Measurements from ENCODE around the gene ENTPD3.

The ENTPD3 gene

DNA sequence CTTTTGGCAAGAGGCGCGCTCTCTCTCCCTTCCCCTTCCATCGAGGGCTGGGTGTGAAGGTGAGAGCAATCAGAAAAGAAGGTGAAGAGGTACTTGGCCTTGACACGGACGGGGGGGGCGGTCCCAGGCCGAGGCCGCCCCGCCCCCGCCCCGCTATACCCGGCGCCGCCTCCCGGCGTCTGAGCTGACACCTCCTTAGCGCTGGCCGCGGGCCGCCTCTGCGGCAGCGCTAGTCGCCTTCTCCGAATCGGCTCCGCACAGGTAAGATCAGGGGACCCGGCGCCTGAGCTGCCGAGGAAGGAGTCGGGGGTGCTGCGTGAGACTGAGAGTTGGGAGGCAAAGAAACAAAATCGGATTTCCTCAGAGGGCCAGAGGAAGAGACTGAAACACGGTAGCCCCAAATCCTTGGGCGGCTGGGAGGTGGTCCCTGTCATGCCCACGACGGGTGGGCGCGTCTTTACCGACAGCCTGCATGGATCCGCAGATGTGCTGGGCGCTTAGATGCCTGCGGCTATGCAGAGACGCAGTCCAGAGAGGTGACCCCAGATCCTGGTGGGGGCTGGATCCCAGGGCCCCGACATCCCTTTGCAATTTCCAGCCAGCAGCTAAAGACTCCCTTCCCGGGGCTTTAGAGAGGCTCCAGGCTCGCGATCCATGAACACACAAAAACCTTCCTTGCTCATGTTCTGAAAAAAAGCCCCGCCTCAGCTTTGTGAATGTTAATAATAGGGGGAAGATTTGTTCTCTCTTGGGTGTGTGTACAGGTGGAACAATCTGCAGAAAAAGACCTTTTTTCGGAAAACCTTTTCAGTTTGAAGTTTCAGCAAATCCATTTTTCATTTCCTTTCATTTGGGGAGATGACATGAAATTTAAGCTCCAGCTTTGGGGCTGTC is at the start of gene ENTPD3:
Gene ENTPD3, plus strand, starts transcription at position 184 of the 894 bp plus-strand sequence. CDS start 874 bp downstream, outside the sequence.
- DNase-seq (ENCODE audit: low read depth), result no peak
- no peak within 1 kb of the TSS for H3K4me3 ChIP-seq (ENCODE audit: low read depth, low read length)
- TF ChIP-seq CTCF (IDR thresholded peaks at IDR 0.05; ENCODE audit: low read depth, low read length, missing control alignments), result no peak

GRCh38 chr3:40339871-40340270 is 47.1 kb upstream of the ENTPD3 start:
- no peak for TF ChIP-seq CTCF (IDR thresholded peaks at IDR 0.05; ENCODE audit: low read depth, low read length, missing control alignments)
- no peak for DNase-seq (ENCODE audit: low read depth)
- H3K4me3 ChIP-seq (ENCODE audit: low read depth, low read length), result no peak overlapping the region

GRCh38 chr3:40340541-40341170 is 46.3 kb upstream of the ENTPD3 start:
- no peak overlapping the region for H3K4me3 ChIP-seq (ENCODE audit: low read depth, low read length)
- no peak for TF ChIP-seq CTCF (IDR thresholded peaks at IDR 0.05; ENCODE audit: low read depth, low read length, missing control alignments)
- DNase-seq (ENCODE audit: low read depth), result no peak

- DNase-seq (ENCODE audit: low read depth), result no peak
- no peak for TF ChIP-seq CTCF (IDR thresholded peaks at IDR 0.05; ENCODE audit: low read depth, low read length, missing control alignments)
- H3K4me3 ChIP-seq (ENCODE audit: low read depth, low read length), result no peak overlapping the region
These were observed 45.3 kb upstream of the ENTPD3 start for GRCh38 chr3:40341671-40342070.

GRCh38 chr3:40350529-40350928 is 36.5 kb upstream of the ENTPD3 start:
- H3K4me3 ChIP-seq (ENCODE audit: low read depth, low read length), result no peak overlapping the region
- DNase-seq (ENCODE audit: low read depth), result no peak
- TF ChIP-seq CTCF (IDR thresholded peaks at IDR 0.05; ENCODE audit: low read depth, low read length, missing control alignments), result no peak

GRCh38 chr3:40355410-40355809 is 31.6 kb upstream of the ENTPD3 start:
- H3K4me3 ChIP-seq (ENCODE audit: low read depth, low read length), result no peak overlapping the region
- TF ChIP-seq CTCF (IDR thresholded peaks at IDR 0.05; ENCODE audit: low read depth, low read length, missing control alignments), result no peak
- no peak for DNase-seq (ENCODE audit: low read depth)
